Measurements from ENCODE around the gene SMTNL2.

DNA sequence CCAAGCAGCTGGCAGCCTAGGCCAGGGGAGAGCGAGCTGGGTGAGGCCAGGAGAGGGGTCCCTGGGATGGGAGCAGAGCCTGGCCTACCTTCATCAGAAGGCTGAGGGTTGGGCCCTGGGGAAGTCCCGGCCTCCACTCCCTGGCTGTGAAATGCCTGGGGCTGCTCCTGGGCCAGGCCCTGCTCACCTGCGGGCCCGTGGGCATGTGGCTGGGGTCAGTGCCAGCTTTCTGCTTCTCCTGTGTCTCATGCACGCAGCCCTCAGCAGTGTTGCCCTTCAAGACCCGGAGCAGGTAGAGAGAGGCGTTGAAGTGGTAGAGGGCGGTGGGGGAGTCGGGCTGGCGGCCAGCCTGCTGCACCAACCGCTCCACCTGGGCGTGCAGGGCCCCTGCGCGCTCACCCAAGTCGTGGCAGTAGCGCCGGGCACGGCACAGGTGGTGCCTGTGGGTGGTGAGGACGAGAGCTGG is 41.6 kb upstream of the SMTNL2 start:
- TF ChIP-seq NR3C1 (CRISPR knock-in tag; conservative IDR thresholded peaks at IDR 0.05; ENCODE audit: low read depth) = no peak
- TF ChIP-seq, protein P1, sequence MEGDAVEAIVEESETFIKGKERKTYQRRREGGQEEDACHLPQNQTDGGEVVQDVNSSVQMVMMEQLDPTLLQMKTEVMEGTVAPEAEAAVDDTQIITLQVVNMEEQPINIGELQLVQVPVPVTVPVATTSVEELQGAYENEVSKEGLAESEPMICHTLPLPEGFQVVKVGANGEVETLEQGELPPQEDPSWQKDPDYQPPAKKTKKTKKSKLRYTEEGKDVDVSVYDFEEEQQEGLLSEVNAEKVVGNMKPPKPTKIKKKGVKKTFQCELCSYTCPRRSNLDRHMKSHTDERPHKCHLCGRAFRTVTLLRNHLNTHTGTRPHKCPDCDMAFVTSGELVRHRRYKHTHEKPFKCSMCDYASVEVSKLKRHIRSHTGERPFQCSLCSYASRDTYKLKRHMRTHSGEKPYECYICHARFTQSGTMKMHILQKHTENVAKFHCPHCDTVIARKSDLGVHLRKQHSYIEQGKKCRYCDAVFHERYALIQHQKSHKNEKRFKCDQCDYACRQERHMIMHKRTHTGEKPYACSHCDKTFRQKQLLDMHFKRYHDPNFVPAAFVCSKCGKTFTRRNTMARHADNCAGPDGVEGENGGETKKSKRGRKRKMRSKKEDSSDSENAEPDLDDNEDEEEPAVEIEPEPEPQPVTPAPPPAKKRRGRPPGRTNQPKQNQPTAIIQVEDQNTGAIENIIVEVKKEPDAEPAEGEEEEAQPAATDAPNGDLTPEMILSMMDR (IDR thresholded peaks at IDR 0.05) = no peak
- no peak for TF ChIP-seq ZNF423 (CRISPR knock-in tag; IDR thresholded peaks at IDR 0.05)
- TF ChIP-seq JUN (CRISPR knock-in tag; IDR thresholded peaks at IDR 0.05) = no peak
- TF ChIP-seq, protein P2, sequence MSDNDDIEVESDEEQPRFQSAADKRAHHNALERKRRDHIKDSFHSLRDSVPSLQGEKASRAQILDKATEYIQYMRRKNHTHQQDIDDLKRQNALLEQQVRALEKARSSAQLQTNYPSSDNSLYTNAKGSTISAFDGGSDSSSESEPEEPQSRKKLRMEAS (CRISPR knock-in tag; IDR thresholded peaks at IDR 0.05) = no peak
- no peak for TF ChIP-seq KAT7 (CRISPR knock-in tag; IDR thresholded peaks at IDR 0.05; ENCODE audit: borderline replicate concordance)
- TF ChIP-seq ZNF416 (CRISPR knock-in tag; IDR thresholded peaks at IDR 0.05) = no peak

Measured in WTC11 (cell line).